Activated naive CD8-positive, alpha-beta T cell treated with anti-CD3 and anti-CD28 coated beads, Interleukin-2, amount 10 ng/mL, durations not matched to agents 7 days and 5 days (primary cell): ENCODE results near the gene SEC23IP. TPM values are rescaled to one million over a fixed set of nuclear protein-coding genes. Genes with fewer than 3 reads are reported as not detected.

Experiments used
- ATAC-seq: fragments of 150-1000 bp; cut with Tn5 transposase; one replicate; pipeline ENCODE4 v1.10.0; 2021; ENCODE audit warnings: low read depth, moderate library complexity
- POLR2A ChIA-PET: fragments of 350-600 bp; sonication (Branson Sonifier 250); formaldehyde crosslinking; loops from one replicate; lab custom pipeline; 2021; ENCODE audit warnings: antibody characterized with exemption; lab: Charles Lee
- DNase-seq: peaks from one replicate; pipeline ENCODE4 v3.0.0; 2021
- H3K27ac Mint-ChIP-seq: one replicate; pipeline ENCODE4 v1.8.0; 2022; ENCODE audit warnings: mild to moderate bottlenecking, mixed read lengths
- H3K27me3 Mint-ChIP-seq: one replicate; pipeline ENCODE4 v1.8.0; 2022; ENCODE audit warnings: mild to moderate bottlenecking, moderate library complexity, mixed read lengths
- H3K36me3 Mint-ChIP-seq: one replicate; pipeline ENCODE4 v1.8.0; 2021; ENCODE audit warnings: mild to moderate bottlenecking, mixed read lengths
- H3K4me1 Mint-ChIP-seq: one replicate; pipeline ENCODE4 v1.8.0; 2021; ENCODE audit warnings: mixed read lengths
- H3K4me3 Mint-ChIP-seq: one replicate; pipeline ENCODE4 v1.8.0; 2022; ENCODE audit warnings: mild to moderate bottlenecking, moderate library complexity, mixed read lengths
- H3K9me3 Mint-ChIP-seq: one replicate; pipeline ENCODE4 v1.8.0; 2021; ENCODE audit warnings: mixed read lengths
- total RNA-seq, 2 experiments: library from RNA; stranded (reverse); gene quantifications; one replicate each; pipeline ENCODE4 v1.2.3, GENCODE V29; 2021

SEC23IP gene
- total RNA-seq, 2 experiments from 2014 or later, result 50.5 to 64.2 TPM

GRCh38 chr10:119928411-119928810 is 35.9 kb downstream of the SEC23IP start:
- POLR2A ChIA-PET, result no interaction called here

GRCh38 chr10:119931871-119932270 is 39.3 kb downstream of the SEC23IP start:
- Mint-ChIP-seq H3K9me3 (no peaks in the 10 kb centered on the region), H3K36me3 (peaks cover 13% of the 10 kb centered on the region), H3K27me3 (no peaks in the 10 kb centered on the region), H3K4me1 (no peaks in the 10 kb centered on the region), H3K4me3 (no peak overlapping the region), H3K27ac (no peak overlapping the region)
- ATAC-seq, result no peak
- DNase-seq, result no peak
- POLR2A ChIA-PET, result no interaction called here

More at GRCh38 chr10:119928411-119928810, 35.9 kb downstream of the SEC23IP start:
- H3K9me3 Mint-ChIP-seq, result no peaks in the 10 kb centered on the region
- H3K27me3 Mint-ChIP-seq, result no peaks in the 10 kb centered on the region
- no peak overlapping the region for H3K4me3 Mint-ChIP-seq
- no peak overlapping the region for H3K27ac Mint-ChIP-seq
- no peaks in the 10 kb centered on the region for H3K4me1 Mint-ChIP-seq
- DNase-seq, result no peak
- no peak for ATAC-seq
- peaks cover 8% of the 10 kb centered on the region for H3K36me3 Mint-ChIP-seq

- no peak overlapping the region for H3K27ac Mint-ChIP-seq
- no peaks in the 10 kb centered on the region for H3K27me3 Mint-ChIP-seq
- POLR2A ChIA-PET, result no interaction called here
- ATAC-seq (no peak), DNase-seq (no peak)
- no peaks in the 10 kb centered on the region for H3K9me3 Mint-ChIP-seq
- H3K4me3 Mint-ChIP-seq, result no peak overlapping the region
- no peaks in the 10 kb centered on the region for H3K4me1 Mint-ChIP-seq
- H3K36me3 Mint-ChIP-seq, result peaks cover 13% of the 10 kb centered on the region
Observed at GRCh38 chr10:119932631-119933030, 40.1 kb downstream of the SEC23IP start.

- ATAC-seq (no peak), DNase-seq (no peak)
- Mint-ChIP-seq H3K4me3 (no peak overlapping the region), H3K27me3 (no peaks in the 10 kb centered on the region), H3K4me1 (no peaks in the 10 kb centered on the region), H3K9me3 (no peaks in the 10 kb centered on the region), H3K36me3 (peaks cover 13% of the 10 kb centered on the region), H3K27ac (no peak overlapping the region)
- POLR2A ChIA-PET, result no interaction called here
Observed at GRCh38 chr10:119933179-119933578, 40.6 kb downstream of the SEC23IP start.

- DNase-seq (no peak), ATAC-seq (no peak)
- Mint-ChIP-seq H3K4me1 (no peaks in the 10 kb centered on the region), H3K27ac (no peak overlapping the region), H3K9me3 (no peaks in the 10 kb centered on the region), H3K36me3 (peaks cover 24% of the 10 kb centered on the region), H3K27me3 (no peaks in the 10 kb centered on the region), H3K4me3 (no peak overlapping the region)
- POLR2A ChIA-PET, result no interaction called here
Observed at GRCh38 chr10:119940487-119940886, 48.0 kb downstream of the SEC23IP start.

- Mint-ChIP-seq H3K27ac (no peak overlapping the region), H3K36me3 (peaks cover 22% of the 10 kb centered on the region), H3K9me3 (no peaks in the 10 kb centered on the region), H3K4me3 (no peak overlapping the region), H3K4me1 (no peaks in the 10 kb centered on the region), H3K27me3 (no peaks in the 10 kb centered on the region)
- ATAC-seq (no peak), DNase-seq (no peak)
- POLR2A ChIA-PET, result no interaction called here
Observed at GRCh38 chr10:119942973-119943372, 50.4 kb downstream of the SEC23IP start.

- Mint-ChIP-seq H3K4me1 (no peaks in the 10 kb centered on the region), H3K36me3 (peaks cover 16% of the 10 kb centered on the region)
- no peak for ATAC-seq
Observed at GRCh38 chr10:119945805-119946204, 53.3 kb downstream of the SEC23IP start.

GRCh38 chr10:119947300-119947699 is 54.8 kb downstream of the SEC23IP start:
- Mint-ChIP-seq H3K27me3 (no peaks in the 10 kb centered on the region), H3K36me3 (peaks cover 11% of the 10 kb centered on the region), H3K9me3 (no peaks in the 10 kb centered on the region), H3K4me3 (no peak overlapping the region), H3K27ac (no peak overlapping the region), H3K4me1 (no peaks in the 10 kb centered on the region)
- DNase-seq (no peak), ATAC-seq (no peak)
- POLR2A ChIA-PET, result no interaction called here

More at GRCh38 chr10:119945805-119946204, 53.3 kb downstream of the SEC23IP start:
- no peaks in the 10 kb centered on the region for H3K9me3 Mint-ChIP-seq
- POLR2A ChIA-PET, result no interaction called here
- H3K27ac Mint-ChIP-seq, result no peak overlapping the region
- no peak overlapping the region for H3K4me3 Mint-ChIP-seq
- no peak for DNase-seq
- no peaks in the 10 kb centered on the region for H3K27me3 Mint-ChIP-seq

- no peak for ATAC-seq
- Mint-ChIP-seq H3K27me3 (no peaks in the 10 kb centered on the region), H3K36me3 (peaks cover 3% of the 10 kb centered on the region), H3K27ac (no peak overlapping the region), H3K4me3 (no peak overlapping the region), H3K4me1 (no peaks in the 10 kb centered on the region), H3K9me3 (no peaks in the 10 kb centered on the region)
- POLR2A ChIA-PET, result no interaction called here
- DNase-seq, result no peak
Observed at GRCh38 chr10:119957451-119957850, 64.9 kb downstream of the SEC23IP start.

- Mint-ChIP-seq H3K36me3 (peaks cover 6% of the 10 kb centered on the region), H3K27me3 (peaks cover 14% of the 10 kb centered on the region), H3K27ac (no peak overlapping the region), H3K4me1 (no peaks in the 10 kb centered on the region), H3K4me3 (no peak overlapping the region), H3K9me3 (peaks cover 10% of the 10 kb centered on the region)
- POLR2A ChIA-PET, result no interaction called here
- ATAC-seq (no peak), DNase-seq (no peak)
Observed at GRCh38 chr10:119962837-119963236, 70.3 kb downstream of the SEC23IP start.

- H3K4me3 Mint-ChIP-seq, result no peak overlapping the region
- peaks cover 29% of the 10 kb centered on the region for H3K27me3 Mint-ChIP-seq
- no peak overlapping the region for H3K27ac Mint-ChIP-seq
- POLR2A ChIA-PET, result no interaction called here
- peaks cover 6% of the 10 kb centered on the region for H3K36me3 Mint-ChIP-seq
- ATAC-seq, result no peak
- H3K4me1 Mint-ChIP-seq, result no peaks in the 10 kb centered on the region
- H3K9me3 Mint-ChIP-seq, result peaks cover 10% of the 10 kb centered on the region
- no peak for DNase-seq
Observed at GRCh38 chr10:119967066-119967465, 74.5 kb downstream of the SEC23IP start.

- no peaks in the 10 kb centered on the region for H3K4me1 Mint-ChIP-seq
- DNase-seq (no peak), ATAC-seq (no peak)
- peaks cover 6% of the 10 kb centered on the region for H3K36me3 Mint-ChIP-seq
- H3K4me3 Mint-ChIP-seq, result no peak overlapping the region
- peaks cover 21% of the 10 kb centered on the region for H3K27me3 Mint-ChIP-seq
- POLR2A ChIA-PET, result no interaction called here
- no peak overlapping the region for H3K27ac Mint-ChIP-seq
- peaks cover 10% of the 10 kb centered on the region for H3K9me3 Mint-ChIP-seq
Observed at GRCh38 chr10:119969609-119970008, 77.1 kb downstream of the SEC23IP start.

GRCh38 chr10:119970107-119970506 is 77.6 kb downstream of the SEC23IP start:
- H3K4me3 Mint-ChIP-seq, result no peak overlapping the region

GRCh38 chr10:119970963-119971362 is 78.4 kb downstream of the SEC23IP start:
- Mint-ChIP-seq H3K27me3 (peaks cover 19% of the 10 kb centered on the region), H3K4me1 (no peaks in the 10 kb centered on the region), H3K27ac (no peak overlapping the region), H3K9me3 (peaks cover 10% of the 10 kb centered on the region), H3K4me3 (no peak overlapping the region), H3K36me3 (peaks cover 6% of the 10 kb centered on the region)
- POLR2A ChIA-PET, result no interaction called here
- no peak for DNase-seq
- ATAC-seq, result no peak

More at GRCh38 chr10:119970107-119970506, 77.6 kb downstream of the SEC23IP start:
- no peak for ATAC-seq
- Mint-ChIP-seq H3K27me3 (peaks cover 19% of the 10 kb centered on the region), H3K36me3 (peaks cover 6% of the 10 kb centered on the region), H3K9me3 (peaks cover 10% of the 10 kb centered on the region), H3K27ac (no peak overlapping the region), H3K4me1 (no peaks in the 10 kb centered on the region)
- DNase-seq, result no peak
- POLR2A ChIA-PET, result no interaction called here

GRCh38 chr10:119973281-119973680 is 80.8 kb downstream of the SEC23IP start:
- Mint-ChIP-seq H3K36me3 (no peaks in the 10 kb centered on the region), H3K27ac (no peak overlapping the region), H3K27me3 (peaks cover 15% of the 10 kb centered on the region), H3K9me3 (no peaks in the 10 kb centered on the region), H3K4me1 (no peaks in the 10 kb centered on the region), H3K4me3 (no peak overlapping the region)
- DNase-seq (no peak), ATAC-seq (no peak)
- POLR2A ChIA-PET, result no interaction called here
